GM21367 (cell line): Measurements from ENCODE around the gene TOLLIP.
"Not testable (repeated sequence)": the region's sequence is repeated elsewhere in the genome, so short reads cannot be mapped to it uniquely, and the experiment has no call there.

ENCODE experiments used
- ATAC-seq: cut with Tn5 transposase; IDR thresholded peaks from one replicate; pipeline ENCODE4 v1.9.1; 2021; ENCODE audit not compliant: unreplicated experiment

TOLLIP gene

DNA sequence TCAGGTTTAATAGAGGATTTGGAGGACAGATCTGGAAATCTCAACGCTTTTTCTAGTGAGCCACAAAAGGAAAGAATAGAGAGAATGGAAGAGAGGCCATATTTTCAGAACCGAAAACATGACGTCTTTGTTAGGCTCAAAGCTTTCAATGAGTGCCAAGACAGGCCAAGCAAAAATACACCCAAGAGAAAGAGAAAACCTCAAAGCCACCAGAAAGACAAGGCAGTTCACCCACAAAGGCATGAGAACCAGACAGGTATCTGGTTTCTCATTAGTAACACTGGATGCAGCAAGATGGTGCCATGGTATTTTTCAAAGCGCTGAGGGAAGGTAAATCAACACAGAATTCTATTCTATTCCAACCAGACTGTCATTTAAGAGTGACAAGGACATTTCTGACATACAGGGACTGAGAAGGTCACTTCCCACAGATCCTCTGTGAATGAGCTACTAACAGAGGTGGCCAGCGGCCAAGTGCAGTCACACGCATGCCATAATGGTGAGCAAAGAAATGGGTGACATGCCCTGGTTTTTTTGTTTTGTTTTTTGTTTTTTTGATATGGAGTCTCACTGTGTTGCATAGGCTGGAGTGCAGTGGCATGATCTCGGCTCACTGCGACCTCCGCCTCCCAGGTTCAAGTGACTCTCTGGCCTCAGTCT, 41.9 kb downstream of the TOLLIP start:
- no peak for ATAC-seq

DNA sequence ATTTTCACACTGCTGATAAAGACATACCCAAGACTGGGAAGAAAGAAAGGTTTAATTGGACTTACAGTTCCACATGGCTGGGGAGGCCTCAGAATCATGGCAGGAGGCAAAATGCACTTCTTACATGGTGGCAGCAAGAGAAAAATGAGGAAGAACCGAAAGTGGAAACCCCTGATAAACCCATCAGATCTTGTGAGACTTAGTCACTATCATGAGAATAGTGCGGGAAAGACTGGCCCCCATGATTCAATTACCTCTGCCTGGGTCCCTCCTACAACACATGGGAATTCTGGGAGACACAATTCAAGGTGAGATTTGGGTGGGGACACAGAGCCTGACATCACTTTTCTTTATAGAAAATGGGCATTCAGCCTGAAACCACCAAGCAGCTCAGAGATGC, 42.5 kb downstream of the TOLLIP start:
- not testable (repeated sequence) for ATAC-seq

GRCh38 chr11:1265480-1265879, 44.0 kb downstream of the TOLLIP start:
- ATAC-seq, result not testable (repeated sequence)

- not testable (repeated sequence) for ATAC-seq
Observed at GRCh38 chr11:1264444-1264843, 45.0 kb downstream of the TOLLIP start.

- no peak for ATAC-seq
Observed at GRCh38 chr11:1263010-1263409, 46.4 kb downstream of the TOLLIP start.

GRCh38 chr11:1262172-1263006, 47.0 kb downstream of the TOLLIP start:
- peak; percentile 65 for ATAC-seq

- ATAC-seq, result no peak
Observed at GRCh38 chr11:1261241-1262071, 48.0 kb downstream of the TOLLIP start.

GRCh38 chr11:1260620-1261019, 48.8 kb downstream of the TOLLIP start:
- ATAC-seq, result no peak

DNA sequence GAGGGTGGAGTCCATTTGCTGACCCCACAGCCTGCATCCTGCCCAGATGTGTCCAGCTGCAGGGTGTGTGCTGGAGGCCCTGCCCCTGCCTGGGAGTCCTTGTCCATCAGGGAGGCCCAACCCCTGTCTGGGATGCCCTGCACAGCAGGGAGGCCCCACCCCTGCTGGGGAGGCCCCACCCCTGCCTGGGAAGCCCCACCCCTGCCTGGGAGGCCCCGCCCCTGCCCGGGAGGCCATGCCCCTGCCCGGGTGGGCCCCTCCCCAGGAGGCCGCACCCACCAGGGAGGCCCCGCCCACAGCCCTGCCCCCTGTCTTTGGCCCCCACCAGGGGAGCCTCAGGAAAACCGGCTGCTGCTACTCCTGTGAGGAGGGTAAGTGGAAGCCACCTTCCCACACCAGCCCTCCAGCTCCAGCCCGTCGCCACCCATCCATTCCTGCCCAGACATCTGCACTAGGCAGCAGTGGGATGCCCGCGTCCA, 49.4 kb downstream of the TOLLIP start:
- ATAC-seq, result no peak

- ATAC-seq, result no peak
Observed at GRCh38 chr11:1259561-1259960, 49.9 kb downstream of the TOLLIP start.

DNA sequence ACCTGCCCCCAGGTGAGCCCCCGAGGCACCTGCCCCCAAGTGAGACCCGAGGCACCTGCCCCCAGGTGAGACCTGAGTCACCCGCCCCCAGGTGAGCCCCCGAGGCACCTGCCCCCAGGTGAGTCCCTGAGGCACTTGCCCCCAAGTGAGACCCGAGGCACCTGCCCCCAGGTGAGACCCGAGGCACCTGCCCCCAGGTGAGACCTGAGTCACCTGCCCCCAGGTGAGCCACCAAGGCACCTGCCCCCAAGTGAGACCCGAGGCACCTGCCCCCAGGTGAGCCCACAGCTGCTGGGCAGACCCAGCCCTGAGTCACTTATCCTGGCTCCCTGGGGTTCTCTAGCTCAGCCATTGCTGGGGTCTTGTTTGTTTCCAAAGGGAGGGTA, 50.4 kb downstream of the TOLLIP start:
- ATAC-seq, result no peak

DNA sequence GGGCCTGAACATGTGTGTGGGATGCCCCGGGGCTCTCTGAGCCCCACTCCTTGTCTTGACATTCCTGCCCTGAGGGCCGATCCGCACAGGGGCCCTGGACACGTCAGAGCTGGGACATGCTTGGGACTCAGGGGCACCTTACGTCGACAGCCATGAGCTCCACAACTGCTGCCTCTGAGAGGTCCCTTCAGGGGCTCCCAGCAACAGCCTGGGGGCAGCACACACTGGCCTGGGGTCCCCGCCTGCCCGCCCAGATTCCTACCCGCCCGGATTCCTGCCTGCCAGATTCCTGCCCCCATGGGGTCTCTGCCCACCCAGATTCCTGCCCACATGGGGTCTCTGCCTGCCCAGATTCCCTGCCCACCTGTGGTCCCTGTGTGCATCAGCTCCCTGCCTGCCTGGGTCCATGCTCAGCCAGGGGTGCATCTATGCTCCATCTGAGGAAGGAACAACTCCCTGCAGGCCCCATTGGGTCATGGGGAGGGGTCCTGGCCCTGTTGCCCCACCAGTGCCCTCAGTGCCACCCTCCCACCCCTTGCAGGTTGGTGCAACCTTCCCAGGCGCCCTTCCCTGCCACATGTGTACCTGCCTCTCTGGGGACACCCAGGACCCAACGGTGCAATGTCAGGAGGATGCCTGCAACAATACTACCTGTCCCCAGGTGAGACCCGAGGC, 50.9 kb downstream of the TOLLIP start:
- ATAC-seq, result no peak

DNA sequence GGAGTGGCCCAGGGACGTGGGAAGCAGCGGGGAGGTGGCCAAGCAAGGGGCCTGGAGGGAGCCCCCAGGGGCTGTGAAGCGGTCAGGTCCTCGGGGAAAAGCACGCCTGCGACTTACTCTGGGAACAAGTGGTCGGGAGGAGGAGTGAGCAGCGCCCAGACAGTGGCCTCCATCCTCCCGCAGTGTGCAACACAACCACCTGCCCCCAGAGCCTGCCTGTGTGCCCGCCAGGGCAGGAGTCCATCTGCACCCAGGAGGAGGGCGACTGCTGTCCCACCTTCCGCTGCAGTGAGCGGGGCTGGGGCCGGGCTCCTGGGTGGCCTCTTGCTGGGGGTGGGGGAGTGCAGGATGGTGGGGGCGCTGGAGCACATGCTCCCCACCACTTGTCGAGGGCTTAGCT, 51.5 kb downstream of the TOLLIP start:
- no peak for ATAC-seq

DNA sequence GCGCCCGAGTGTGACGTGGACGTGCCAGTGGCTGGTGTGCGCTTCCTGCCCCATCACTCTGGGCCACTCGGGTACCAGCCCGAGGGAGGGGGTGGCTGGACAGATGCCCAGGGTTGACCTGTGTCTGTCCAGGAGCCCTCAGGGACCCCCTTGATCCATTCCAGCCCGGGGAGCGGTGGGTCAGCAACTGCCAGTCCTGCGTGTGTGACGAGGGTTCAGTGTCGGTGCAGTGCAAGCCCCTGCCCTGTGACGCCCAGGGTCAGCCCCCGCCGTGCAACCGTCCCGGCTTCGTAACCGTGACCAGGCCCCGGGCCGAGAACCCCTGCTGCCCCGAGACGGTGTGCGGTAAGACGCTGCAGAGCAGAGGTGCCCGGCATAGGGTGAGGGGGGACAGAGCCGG, 52.1 kb downstream of the TOLLIP start:
- no peak for ATAC-seq

DNA sequence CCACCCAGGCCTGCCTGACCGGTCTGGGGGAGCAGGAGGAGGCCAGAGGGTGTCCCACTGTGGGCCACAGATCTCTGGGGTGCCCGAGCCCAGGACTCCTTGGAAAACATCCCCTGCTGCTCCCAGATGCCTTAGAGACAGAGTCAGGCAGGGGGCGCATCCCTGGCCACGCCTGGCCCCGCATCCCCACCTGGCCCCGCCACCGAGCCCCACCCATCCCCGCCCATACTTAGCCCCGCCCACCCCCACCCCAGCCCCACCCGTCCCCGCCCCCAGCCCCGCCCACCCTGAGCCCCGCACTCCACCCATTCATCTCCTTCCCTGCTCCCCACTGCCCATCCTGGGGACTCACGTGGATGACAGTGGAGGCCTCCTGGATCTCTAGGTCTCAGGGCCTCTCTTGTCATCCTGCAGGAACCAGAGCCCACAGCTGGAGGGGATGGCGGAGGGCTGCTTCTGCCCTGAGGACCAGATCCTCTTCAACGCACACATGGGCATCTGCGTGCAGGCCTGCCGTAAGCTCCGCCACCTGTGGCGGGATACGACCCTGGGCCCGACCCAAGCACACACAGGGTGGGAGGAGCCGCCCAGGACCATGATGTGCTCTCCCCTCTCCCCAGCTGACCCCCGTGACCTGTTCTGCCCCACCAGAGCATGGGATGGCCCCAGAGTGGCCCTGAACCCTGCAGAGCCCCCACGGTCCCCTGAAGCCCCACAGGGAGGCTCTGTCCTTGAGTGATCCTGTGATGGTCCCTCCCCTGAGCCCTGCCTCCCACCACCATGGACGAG, 53.0 kb downstream of the TOLLIP start:
- ATAC-seq, result no peak

DNA sequence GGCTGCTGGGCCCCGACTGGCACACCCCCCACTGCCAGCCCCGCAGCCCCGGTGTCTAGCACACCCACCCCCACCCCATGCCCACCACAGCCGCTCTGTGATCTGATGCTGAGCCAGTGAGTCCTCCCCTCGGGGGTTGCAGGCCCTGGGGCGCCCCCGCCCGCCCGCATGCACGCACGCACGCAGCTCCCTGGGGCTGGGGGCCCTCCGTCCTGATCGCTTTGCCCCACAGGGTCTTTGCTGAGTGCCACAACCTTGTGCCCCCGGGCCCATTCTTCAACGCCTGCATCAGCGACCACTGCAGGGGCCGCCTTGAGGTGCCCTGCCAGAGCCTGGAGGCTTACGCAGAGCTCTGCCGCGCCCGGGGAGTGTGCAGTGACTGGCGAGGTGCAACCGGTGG, 54.3 kb downstream of the TOLLIP start:
- ATAC-seq, result no peak

DNA sequence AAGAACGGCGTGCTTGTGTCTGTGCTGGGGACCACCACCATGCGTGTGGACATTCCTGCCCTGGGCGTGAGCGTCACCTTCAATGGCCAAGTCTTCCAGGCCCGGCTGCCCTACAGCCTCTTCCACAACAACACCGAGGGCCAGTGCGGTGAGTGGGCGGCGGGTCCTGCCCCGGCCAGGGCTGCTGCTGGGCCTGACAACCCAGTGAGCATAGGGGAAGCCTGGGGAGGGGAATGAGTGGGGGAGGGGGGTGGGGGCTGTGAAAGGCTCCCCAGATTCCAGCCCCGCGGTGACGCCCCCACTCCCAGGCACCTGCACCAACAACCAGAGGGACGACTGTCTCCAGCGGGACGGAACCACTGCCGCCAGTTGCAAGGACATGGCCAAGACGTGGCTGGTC, 54.7 kb downstream of the TOLLIP start:
- ATAC-seq, result no peak

- ATAC-seq, result no peak
Observed at GRCh38 chr11:1254086-1254648, 55.3 kb downstream of the TOLLIP start.

- ATAC-seq, result no peak
Observed at GRCh38 chr11:1253103-1253485, 56.3 kb downstream of the TOLLIP start.
